Pons (tissue), 1 donor: ENCODE measurements around the gene PER2.

Experiments
- DNase-seq: peaks from one replicate; pipeline ENCODE4 v3.0.0-alpha.2; 2016; ENCODE audit warnings: low spot score

Gene PER2

GRCh38 chr2:238226698-238227586 is 61.5 kb downstream of the PER2 start:
- DNase-seq, result no peak

DNA sequence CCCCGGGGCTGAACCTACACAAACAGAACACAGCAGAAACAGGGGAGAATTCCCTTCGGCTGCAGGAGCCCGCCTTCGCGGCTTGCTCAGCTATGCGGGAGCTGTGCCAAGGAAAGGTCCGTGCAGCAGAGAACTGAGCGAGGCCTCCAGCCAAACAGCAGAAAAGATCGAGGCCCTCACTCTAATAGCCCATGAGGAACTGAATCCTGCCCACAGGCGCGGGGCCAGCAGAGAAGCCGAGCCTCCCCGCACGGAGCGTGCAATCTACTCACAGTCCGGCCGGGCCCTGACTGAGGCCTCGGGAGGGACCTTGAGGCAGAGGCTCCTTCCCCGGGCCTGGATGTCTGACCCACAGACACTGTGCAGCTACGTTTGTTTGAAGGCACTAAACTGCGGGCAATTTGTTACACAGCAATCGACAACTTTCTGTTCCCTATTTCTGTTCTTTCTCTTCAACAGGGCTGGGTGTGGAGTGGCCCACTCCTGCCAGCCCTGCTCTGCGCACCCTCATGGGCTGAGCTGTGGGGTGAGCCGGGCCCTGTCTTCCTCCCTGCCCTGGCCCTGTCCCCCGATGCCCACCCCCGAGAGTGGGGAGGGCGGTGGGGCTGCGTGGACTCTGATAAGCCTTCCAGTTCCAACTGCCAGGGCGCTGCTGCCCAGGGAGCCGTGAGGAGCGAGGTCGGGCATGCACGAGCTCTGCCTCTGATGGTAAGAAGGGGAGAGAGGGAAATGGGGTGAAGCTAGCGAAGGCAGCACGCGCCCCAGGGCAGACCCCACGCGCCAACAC is 62.3 kb downstream of the PER2 start:
- no peak for DNase-seq

GRCh38 chr2:238225121-238225520 is 63.3 kb downstream of the PER2 start:
- DNase-seq, result no peak

- DNase-seq, result no peak
Measured at GRCh38 chr2:238224356-238225035, 63.9 kb downstream of the PER2 start.

DNA sequence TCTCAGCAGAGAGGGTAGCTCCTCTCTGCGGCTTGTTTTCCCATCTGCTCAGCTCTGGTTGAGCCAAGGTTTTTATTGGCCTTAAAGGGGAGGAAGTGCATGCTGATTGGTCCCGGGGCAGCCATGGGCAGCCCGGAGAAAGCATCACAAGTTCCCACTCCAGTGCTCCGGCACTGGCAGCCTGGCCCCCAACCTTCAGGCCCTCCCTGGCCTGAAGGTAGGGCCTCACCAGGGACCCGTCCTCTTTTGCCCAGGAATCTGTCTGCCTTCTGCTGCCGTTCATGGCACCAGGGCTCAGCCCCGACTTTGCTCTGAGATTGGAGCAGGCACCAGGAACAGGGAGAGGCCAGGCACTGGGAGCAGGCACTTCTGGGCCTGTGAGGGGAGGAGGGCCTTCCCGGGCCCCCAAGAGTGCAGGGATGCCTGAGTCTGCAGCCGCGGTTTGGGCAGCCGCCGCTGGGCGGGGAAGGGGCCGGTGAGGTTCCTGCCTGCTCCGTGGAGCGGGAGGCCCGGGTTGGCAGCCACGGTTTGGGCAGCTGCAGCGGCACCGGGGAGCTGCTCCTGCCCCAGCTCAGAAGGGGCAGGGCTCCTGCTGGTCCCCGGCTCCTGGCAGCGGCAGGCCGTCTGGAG is 67.4 kb downstream of the PER2 start:
- DNase-seq, result peak; percentile 94

- DNase-seq, result peak; percentile 68
Measured at GRCh38 chr2:238220274-238220891, 68.0 kb downstream of the PER2 start.

- peak; percentile 99 for DNase-seq
Measured at GRCh38 chr2:238216651-238217184, 71.7 kb downstream of the PER2 start.

GRCh38 chr2:238207006-238207405 is 81.4 kb downstream of the PER2 start:
- DNase-seq, result no peak

DNA sequence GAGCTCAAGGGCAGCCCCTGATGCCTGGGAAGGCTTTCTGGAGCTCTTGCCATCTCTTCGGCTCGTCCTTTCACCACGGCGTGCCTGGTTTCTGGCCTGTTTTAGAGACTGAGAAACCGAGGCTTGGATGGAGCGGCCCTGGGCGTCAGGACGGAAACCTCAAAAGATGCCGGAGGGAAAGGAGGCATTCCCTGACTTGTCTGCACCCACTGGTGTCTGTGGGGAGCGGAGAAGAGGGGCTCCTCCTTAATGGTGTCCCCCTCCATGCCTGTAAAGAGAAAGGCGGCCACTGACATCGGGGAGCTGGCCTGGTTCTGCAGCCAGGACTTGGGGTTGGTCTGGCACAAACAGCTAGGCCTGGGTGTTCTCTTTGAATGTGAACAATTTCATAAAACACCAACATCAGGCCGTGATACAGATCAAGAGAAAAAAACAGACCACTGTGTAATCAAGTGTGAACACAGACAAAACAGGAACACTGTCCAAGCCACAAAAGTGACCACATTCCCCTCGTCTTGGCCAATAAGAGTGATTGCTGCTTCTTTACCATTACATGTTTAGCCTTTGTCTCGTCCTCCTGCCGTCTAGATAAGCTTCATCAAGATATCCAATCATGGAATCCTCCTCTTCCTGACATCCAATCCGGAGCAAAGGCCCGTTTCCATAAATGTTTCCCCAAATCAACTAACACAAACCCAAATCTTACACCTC is 84.3 kb downstream of the PER2 start:
- no peak for DNase-seq

GRCh38 chr2:238203094-238203972 is 85.1 kb downstream of the PER2 start, which contains the start of gene ILKAP:
TSS of gene ILKAP (minus strand) at chr2:238203695. CDS start at chr2:238203553, 142 bp downstream.
- peak; percentile 73 for DNase-seq

DNA sequence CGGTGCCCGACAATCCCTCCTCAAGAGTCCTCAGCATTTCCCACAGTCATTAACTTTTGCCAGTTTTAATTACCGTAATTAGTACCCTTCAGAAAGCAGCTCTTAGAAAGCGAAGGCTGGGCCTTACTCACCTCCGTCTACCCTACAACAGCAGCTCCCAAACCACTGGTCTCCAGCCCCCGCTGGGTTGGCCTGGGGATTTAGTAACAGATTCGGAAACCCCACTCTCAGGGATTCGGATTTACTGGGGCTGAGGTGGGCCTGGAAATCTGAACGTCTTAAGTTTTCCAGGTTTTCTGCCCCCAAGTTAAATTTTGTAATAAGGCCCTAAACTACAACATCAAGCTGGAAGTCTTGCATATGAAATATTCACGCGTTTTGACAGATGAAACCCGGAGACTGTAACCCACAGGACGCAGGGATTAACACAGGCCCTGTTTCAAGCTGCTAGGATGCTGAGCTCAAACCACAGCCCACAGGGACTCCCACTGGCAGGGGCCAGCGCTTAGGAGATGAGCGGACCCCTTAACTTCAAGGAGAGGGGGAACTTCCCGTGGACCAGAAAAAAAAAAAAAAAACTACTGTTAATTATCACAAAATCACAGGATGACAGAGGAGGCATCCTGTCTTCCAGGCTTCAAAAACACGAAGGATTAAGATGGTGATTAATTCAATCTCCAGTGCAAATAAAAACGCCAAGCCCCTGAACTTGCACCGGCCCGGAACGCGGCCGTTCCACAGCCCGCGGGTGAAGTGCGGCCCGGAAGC is 85.9 kb downstream of the PER2 start:
- DNase-seq, result no peak
